HepG2 (cell line): ENCODE measurements around the gene AGPAT3. TPM values are rescaled to one million over a fixed set of nuclear protein-coding genes. Genes with fewer than 3 reads are reported as not detected.
"Not testable (repeated sequence)": the region's sequence is repeated elsewhere in the genome, so short reads cannot be mapped to it uniquely, and the experiment has no call there.

Experiments
- ATAC-seq: fragments of 200-7000 bp; cut with Tn5 transposase; 3 replicates; pipeline ENCODE4 v1.9.1; 2020; ENCODE audit warnings: mild to moderate bottlenecking, moderate library complexity
- BruUV-seq: library from RNA; stranded (reverse); fragments of 400-500 nt; replicated peaks from 2 replicates; lab custom pipeline; 2021; lab: Mats Ljungman, UMichigan
- CTCF ChIA-PET: fragments of 300-600 bp; formaldehyde crosslinking; extraction: SDS; loops from one replicate; lab custom pipeline; 2021; ENCODE audit warnings: low total read pairs, inconsistent platforms, low intra/inter-chr PET ratio; lab: Yijun Ruan, JAX
- POLR2A ChIA-PET: fragments of 350-600 bp; sonication (Branson Sonifier 250); formaldehyde crosslinking; loops from one replicate; lab custom pipeline; 2020; ENCODE audit warnings: antibody characterized with exemption, inconsistent platforms; lab: Yijun Ruan, JAX
- DNase-seq: peaks from one replicate; pipeline ENCODE4 v3.0.0-alpha.2; 2015; ENCODE audit warnings: low spot score
- FAIRE-seq: peaks from 3 replicates; lab custom pipeline; 2011; peaks lifted over from hg19 to GRCh38; lab: Jason Lieb, UNC
- H2AFZ ChIP-seq: one replicate; pipeline ENCODE4 v1.6.1; 2011; ENCODE audit warnings: low read length, inconsistent platforms
- H3K27ac ChIP-seq: fragments of 300-600 bp; 3 replicates; pipeline ENCODE4 v1.8.0; 2011; ENCODE audit warnings: mixed run types, mild to moderate bottlenecking, mixed read lengths, low read length, inconsistent platforms; ENCODE audit not compliant: insufficient read depth; ENCODE audit errors: extremely low read length
- H3K27me3 ChIP-seq, 2 experiments: fragments of 200-600 bp in 1 of 2; 2 replicates in 1 of 2; 3 replicates in 1 of 2; pipeline versions ENCODE4 v1.6.0 to v1.8.0; 2011; ENCODE audit warnings: low read length in 2 of 2, mild to moderate bottlenecking in 2 of 2, moderate library complexity in 2 of 2, inconsistent platforms in 1 of 2; ENCODE audit not compliant: insufficient read depth in 2 of 2, control insufficient read depth in 1 of 2
- H3K36me3 ChIP-seq, 2 experiments: fragments of 200-600 bp in 1 of 2; replicated peaks in 1 of 2; 2 replicates in 1 of 2; 3 replicates in 1 of 2; pipeline versions ENCODE4 v1.5.1 to v1.8.0; 2011; ENCODE audit warnings: low read length in 2 of 2, inconsistent platforms in 1 of 2; ENCODE audit not compliant: insufficient read depth in 2 of 2, control insufficient read depth in 1 of 2
- H3K4me1 ChIP-seq: 2 replicates; pipeline ENCODE4 v1.5.1; 2012; ENCODE audit warnings: low read length, inconsistent platforms; ENCODE audit not compliant: insufficient read depth
- H3K4me2 ChIP-seq: 2 replicates; pipeline ENCODE4 v1.6.0; 2011; ENCODE audit warnings: low read depth, low read length, inconsistent platforms
- H3K4me3 ChIP-seq, 3 experiments: fragments of 200-600 bp in 1 of 3; sonication (generic), shearing (Covaris generic) in 1 of 3; replicated peaks in 1 of 3; 2 replicates each; pipeline ENCODE4 v1.5.1; 2011 to 2016; ENCODE audit warnings: low read length in 3 of 3, inconsistent platforms in 2 of 3, low read depth in 2 of 3, mild to moderate bottlenecking in 2 of 3, control low read depth in 1 of 3, mixed read lengths in 1 of 3; ENCODE audit not compliant: insufficient read depth in 1 of 3
- H3K79me2 ChIP-seq: one replicate; pipeline ENCODE4 v1.6.1; 2011; ENCODE audit warnings: low read length, inconsistent platforms; ENCODE audit not compliant: insufficient read depth
- H3K9ac ChIP-seq: 2 replicates; pipeline ENCODE4 v1.6.0; 2011; ENCODE audit warnings: mild to moderate bottlenecking, low read depth, low read length, inconsistent platforms; ENCODE audit not compliant: insufficient read depth
- H3K9me3 ChIP-seq: 2 replicates; pipeline ENCODE4 v1.5.1; 2012; ENCODE audit warnings: mild to moderate bottlenecking, low read length
- H4K20me1 ChIP-seq: 2 replicates; pipeline ENCODE4 v1.6.0; 2011; ENCODE audit warnings: inconsistent platforms, mild to moderate bottlenecking, low read length, moderate library complexity; ENCODE audit not compliant: insufficient read depth
- DZIP1 ChIP-seq: sonication (generic); formaldehyde crosslinking; IDR thresholded peaks from 2 replicates; pipeline ENCODE4 v1.5.0; 2020; ENCODE audit warnings: mild to moderate bottlenecking, missing genetic modification reagents
- TAF15 ChIP-seq: fragments of 200-400 bp; formaldehyde crosslinking; IDR thresholded peaks from one replicate; pipeline ENCODE4 v1.6.1; 2018; ENCODE audit warnings: mild to moderate bottlenecking, low read depth, low read length; ENCODE audit not compliant: poor library complexity, severe bottlenecking
- WGBS: methylation state at CpG from one replicate; pipeline ENCODE4 v1.1.6; 2017; ENCODE audit warnings: low lambda C conversion rate; 5-methylcytosine and 5-hydroxymethylcytosine counted together
- in situ Hi-C: cut with HindIII; loops from 2 replicates; pipeline ENCODE4 v1.10.0; 2017; ENCODE audit warnings: low pct_unique_long_range_greater_than_20kb; ENCODE audit not compliant: extremely low pct_ligation_motif_present
- intact Hi-C: fragments of 100-400 bp; cut with micrococcal nuclease; formaldehyde crosslinking; loops from one replicate; pipeline ENCODE4 v1.10.0; 2022; ENCODE audit not compliant: unreplicated experiment
- polyA plus RNA-seq, 8 experiments: library from polyadenylated mRNA; depleted of rRNA in 3 of 8; stranded (reverse) in 7 of 8; unstranded in 1 of 8; fragments of >200 nt; fragmentation: Illumina TruSeq in 4 of 8; extraction: Trizol in 4 of 8; gene quantifications; 2 replicates each; pipeline versions ENCODE4 v1.2.1 to v1.2.3, GENCODE V29; 2011 to 2016; ENCODE audit warnings: low read depth in 4 of 8, missing spikeins in 1 of 8, mixed read lengths in 1 of 8; ENCODE audit not compliant: insufficient read depth in 1 of 8
- total RNA-seq, 5 experiments: library from RNA; depleted of rRNA; stranded (reverse); fragments of >200 nt; fragmentation: Illumina TruSeq; extraction: Trizol; gene quantifications; 2 replicates each; pipeline ENCODE4 v1.2.3, GENCODE V29; 2016; ENCODE audit warnings: low read depth in 1 of 5

Gene AGPAT3
- total and polyA plus RNA-seq, 2 of the 13 experiments (the other 11 are each of a cell fraction or from before 2014, with no cell fraction given): 32.2 to 54.4 TPM

GRCh38 chr21:43895196-43895595, 30.2 kb downstream of the AGPAT3 start:
- in situ Hi-C loops (loop anchor here (10.0 kb wide), 1 partner anchor 60 kb away; no protein-coding TSS in a partner anchor), intact Hi-C loops (no loop called here)
- no peak for TF ChIP-seq DZIP1 (CRISPR knock-in tag)
- TF ChIP-seq TAF15: no peak
- Histone ChIP-seq H3K9me3 (no peaks in the 10 kb centered on the region), H4K20me1 (0 out of 2 replicates have a peak, but pooled peaks cover 3% of the 10 kb centered on the region), H3K27ac (no peak overlapping the region), H3K4me2 (no peak overlapping the region), H3K36me3 (peaks cover 1 to 15% of the 10 kb centered on the region in 2 experiments), H3K4me3 (no peak overlapping the region), H3K27me3 (no peaks in the 10 kb centered on the region), H2AFZ (no peak overlapping the region), H3K9ac (no peak overlapping the region), H3K4me1 (peaks cover 12% of the 10 kb centered on the region), H3K79me2 (peaks cover 33% of the 10 kb centered on the region)
- 91% methylated on average over 4 of the region's 4 CpGs for WGBS
- CTCF ChIA-PET: no interaction called here
- no peak for FAIRE-seq
- no peak for ATAC-seq
- BruUV-seq: no TSS peak
- POLR2A ChIA-PET: interaction anchor here (0.7 kb wide), 1 partner anchor 41 kb away, joined by 4 read pairs; no protein-coding TSS in a partner anchor
- no peak for DNase-seq

- ATAC-seq, H3K4me3 ChIP-seq, DNase-seq, H4K20me1 ChIP-seq, CTCF ChIA-PET, H2AFZ ChIP-seq, intact Hi-C loops, FAIRE-seq, POLR2A ChIA-PET, H3K9ac ChIP-seq, H3K9me3 ChIP-seq, BruUV-seq, H3K27ac ChIP-seq, H3K4me2 ChIP-seq, H3K27me3 ChIP-seq: not testable (repeated sequence)
- peaks cover 1 to 21% of the 10 kb centered on the region in 2 experiments for H3K36me3 ChIP-seq
- peaks cover 12% of the 10 kb centered on the region for H3K4me1 ChIP-seq
- H3K79me2 ChIP-seq: peaks cover 37% of the 10 kb centered on the region
- in situ Hi-C loops: loop anchor here (10.0 kb wide), 1 partner anchor 62 kb away; no protein-coding TSS in a partner anchor
- 77% methylated on average over 5 of the region's 8 CpGs for WGBS
Measured at GRCh38 chr21:43896696-43897299, 31.8 kb downstream of the AGPAT3 start.
